Stimulated activated CD4-positive, alpha-beta T cell treated with anti-CD3 and anti-CD28 coated beads, Interleukin-1b, Interleukin-23, amount 100 ng/mL, for 48 hours (primary cell): ENCODE measurements around the gene CXXC4.

Experiments
- DNase-seq: peaks from one replicate; pipeline ENCODE4 v3.0.0-alpha.2; 2020

Gene CXXC4

DNA sequence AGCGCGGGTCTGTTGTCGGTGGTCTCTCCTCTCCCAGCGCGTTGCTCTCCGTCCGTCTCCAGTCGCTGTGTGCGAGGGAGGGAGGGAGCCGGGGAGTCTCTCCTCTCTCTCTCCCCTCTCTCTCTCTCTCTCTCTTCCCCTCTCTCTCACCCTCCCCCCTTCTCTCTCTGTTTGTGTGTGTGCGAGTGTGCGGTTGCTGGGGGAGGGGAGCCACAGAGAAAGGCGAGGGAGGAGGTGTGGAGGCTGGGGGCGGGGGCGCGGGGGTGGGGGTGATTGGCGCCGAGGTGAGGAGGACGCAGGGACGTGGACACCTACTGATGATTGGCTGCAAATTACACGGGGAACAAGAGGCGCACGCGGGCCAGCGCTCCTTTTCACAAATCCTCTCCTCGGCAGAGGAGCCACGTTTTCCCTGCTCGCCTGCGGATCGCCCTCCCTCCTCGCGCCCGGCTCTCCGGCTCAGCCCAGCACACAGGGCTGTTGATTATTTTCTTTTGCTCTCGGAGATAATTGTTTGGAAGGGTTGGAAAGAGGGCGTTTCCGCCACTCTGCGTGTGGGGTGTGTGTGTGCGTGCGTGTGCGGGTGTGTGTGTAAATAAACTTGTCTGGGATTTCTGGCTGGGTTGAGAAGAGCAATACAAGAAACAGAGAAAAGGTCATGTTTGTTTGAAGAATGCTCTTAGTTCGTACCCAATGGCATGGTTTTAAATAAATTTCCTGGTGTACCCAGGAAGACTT, at the start of gene CXXC4:
Gene CXXC4, minus strand, starts transcription at position 73 of the 738 bp plus-strand sequence. CDS start 3,092 bp downstream, outside the sequence.
- DNase-seq, result no peak

DNA sequence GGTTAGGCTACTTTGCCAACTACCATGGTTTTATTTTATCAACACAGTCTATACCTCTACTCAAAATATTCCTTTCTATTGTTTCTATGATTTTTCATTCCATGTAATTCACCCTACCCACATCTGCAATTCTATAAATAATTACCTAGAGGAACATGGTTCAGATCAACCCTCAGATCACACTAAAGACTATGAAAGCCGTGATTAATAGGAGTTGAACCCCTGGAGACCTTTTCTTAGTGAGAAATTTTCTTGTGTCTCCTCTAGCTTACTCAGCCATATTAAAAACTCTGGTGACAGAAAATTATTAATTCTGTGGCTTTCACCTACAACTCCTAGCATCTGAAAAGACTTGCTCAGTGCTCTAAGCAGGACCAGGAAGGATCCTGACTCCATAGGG, 38.5 kb upstream of the CXXC4 start:
- no peak for DNase-seq

DNA sequence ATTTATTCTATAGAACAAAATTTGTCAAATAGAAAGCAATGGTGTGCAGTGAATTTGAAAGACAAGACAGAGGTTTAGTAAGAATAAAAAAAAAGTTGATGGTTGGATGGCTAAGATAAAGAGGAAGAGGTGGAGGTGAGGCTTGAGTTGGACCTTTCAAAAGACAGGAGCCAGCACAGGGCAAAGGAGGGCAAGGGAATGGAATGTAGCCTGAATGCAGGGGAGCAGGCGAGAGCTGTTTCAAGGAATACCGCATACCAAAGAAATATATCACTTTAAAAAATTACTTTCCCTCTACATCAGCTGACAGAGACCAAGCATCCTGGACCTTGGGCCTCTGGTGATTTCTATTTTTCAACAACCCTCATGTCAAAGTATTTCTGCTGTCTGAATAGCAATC, 38.0 kb upstream of the CXXC4 start:
- no peak for DNase-seq

DNA sequence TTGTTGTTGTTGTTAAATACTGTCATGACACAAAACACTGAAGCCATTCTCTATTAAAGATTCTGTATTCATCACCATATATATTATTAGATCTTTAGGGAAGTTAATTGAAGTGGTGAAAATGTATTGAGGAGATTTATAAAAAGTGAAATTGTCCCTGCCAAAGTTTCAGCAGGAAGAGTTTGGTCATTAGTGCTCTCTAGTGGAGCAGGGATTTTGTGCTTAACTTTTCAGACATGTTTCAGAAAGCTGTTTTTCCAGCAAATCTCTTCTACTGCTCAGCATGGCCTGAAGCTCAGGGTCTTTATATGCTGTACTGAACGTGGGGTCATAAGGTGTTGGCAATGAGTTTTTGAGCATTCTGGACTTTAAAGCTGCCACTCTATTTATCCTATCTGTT, 36.7 kb upstream of the CXXC4 start:
- DNase-seq, result no peak

DNA sequence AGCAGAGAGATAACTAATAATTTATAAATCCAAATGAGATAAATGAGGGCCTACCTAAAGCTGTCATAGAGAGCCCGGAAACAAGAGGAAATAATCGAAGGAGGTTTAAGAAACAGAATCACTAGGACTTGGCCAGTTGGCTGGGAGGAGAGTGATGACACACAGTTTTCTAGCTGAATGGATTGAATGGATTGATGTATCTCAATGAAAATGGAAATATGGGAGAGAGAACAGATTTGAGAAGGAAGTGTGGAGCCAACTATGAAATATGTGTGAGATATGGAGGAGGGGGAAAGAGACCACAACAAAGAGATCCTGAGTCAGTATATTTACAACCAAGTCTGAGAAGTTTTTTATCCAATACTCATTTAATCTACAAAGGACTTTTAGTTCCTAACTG, 35.7 kb upstream of the CXXC4 start:
- DNase-seq, result no peak

DNA sequence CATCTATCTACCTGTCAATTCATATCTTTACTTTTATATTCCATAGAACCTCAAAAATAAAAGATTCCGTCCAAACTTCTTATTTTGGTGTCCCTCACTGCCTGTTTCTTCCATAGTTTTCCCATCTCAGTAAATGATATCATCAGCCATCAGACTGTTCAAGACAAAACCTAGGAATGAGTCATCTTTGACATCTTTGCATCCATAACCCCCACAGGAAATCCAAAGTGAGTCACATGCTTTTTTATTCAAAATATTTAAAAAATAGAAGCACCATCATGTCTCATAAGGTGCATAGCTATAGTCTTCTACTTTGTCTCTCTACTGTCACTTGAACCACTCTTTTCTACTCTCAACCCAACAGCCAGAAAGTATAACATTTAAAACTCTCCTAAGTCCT, 29.9 kb upstream of the CXXC4 start:
- DNase-seq, result no peak

DNA sequence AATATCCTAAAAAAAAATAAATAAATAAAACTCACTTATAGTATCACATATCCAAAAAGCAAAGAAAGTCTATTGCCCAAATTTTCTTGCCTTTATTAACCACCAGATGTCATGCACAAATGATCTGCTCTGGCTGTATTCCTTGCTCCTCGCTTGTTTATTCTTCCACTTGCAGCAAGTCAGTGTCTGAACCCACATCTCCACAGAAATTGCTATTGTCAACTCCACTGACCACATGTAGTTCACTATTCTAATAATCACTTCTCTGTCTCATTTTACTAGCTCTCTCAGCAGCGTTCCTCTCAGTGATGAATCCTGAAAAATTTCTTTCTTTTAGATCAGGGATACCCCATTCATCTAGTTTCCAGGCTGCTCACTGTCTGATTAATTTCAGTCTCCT, 29.3 kb upstream of the CXXC4 start:
- no peak for DNase-seq

DNA sequence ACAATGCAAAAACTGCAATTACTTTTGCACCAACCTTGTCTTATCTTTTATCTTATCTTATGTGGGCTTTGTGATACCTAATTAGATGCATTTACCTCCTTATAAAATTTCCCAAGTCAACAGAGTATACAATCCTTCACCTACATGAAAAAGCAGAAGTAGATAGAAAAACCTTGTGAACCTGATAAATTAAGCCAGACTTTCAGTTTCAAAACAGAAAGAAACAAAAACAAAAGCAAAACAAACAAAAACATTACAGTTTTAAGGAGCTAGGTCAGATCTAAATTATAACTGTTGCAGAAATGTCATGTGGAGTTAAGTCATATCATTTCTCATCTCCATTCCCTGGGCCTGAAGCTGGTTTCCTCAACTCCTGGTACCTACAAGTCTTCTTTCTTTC, 24.9 kb upstream of the CXXC4 start:
- no peak for DNase-seq

DNA sequence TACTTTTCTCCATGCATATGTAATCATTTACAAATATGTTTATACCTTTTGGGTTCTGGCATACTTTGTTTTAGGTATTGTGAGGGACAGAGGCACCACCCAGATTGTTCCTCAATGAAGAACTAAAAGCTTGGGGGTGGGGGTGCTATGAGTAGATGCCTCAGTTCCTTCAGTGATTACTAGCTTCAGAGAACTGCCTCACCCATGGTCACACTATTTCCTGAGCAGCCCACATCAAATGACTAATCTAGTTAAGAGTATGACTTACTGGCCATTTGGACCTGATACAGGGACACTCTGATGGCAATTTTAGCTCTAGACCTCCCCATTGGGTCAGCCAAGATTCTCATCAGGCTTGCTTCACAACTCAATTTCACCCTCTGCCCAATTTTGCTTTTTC, 22.2 kb upstream of the CXXC4 start:
- no peak for DNase-seq

DNA sequence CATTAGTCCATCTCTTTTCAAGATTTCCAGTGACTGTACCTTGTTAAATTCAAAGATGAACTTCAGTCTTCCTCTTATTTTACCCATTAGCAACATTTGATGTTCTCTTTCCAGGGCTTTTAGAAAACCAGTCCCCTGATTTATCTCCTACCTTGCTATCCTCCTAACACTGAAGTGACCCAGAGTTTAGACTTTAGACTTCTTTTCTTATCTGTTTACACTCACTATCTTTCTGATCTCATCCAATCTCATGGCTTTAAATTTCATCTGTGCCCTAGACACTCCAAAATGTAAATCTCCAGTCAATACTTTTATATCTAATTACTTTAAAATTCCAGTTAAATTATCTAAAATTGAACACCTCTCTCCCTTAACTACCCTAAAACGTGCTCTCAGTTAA, 13.5 kb upstream of the CXXC4 start:
- no peak for DNase-seq

DNA sequence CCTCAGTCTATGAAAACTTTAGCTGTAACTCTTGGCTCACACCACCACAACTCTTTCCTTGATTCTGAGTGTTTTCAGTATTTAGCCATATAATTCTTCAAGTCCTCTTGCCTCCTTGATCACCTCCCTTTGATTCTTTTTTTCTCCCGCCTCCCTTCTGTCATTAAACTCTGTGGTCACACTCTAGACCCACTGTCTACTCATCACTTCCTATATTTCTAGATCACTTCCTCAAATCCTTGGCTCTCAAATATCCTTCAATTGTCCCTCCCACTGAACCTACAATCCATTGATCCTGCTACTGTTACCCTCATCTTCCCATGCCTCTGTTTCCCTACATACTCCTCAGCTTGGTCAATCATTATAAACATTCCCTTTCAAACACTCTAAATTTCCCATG, 12.4 kb upstream of the CXXC4 start:
- DNase-seq, result no peak

DNA sequence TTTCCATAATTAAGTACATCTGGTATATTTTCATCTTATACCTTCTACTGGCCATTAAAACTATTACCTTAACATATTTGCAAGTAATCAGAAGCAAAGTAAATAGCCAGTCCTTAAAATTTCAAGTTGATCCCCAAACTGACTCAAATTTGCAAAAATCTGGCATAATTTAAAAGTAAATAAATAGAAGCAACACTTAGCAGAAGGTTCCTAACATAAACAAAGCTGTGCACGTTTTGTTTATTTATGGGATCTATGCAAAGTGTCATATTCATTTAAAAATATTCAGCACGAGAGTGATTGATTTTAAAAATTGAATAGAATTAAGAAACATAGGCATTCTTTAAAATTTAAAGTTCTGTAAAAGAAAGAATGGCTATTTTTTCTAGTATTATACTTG, 9.8 kb upstream of the CXXC4 start:
- no peak for DNase-seq

DNA sequence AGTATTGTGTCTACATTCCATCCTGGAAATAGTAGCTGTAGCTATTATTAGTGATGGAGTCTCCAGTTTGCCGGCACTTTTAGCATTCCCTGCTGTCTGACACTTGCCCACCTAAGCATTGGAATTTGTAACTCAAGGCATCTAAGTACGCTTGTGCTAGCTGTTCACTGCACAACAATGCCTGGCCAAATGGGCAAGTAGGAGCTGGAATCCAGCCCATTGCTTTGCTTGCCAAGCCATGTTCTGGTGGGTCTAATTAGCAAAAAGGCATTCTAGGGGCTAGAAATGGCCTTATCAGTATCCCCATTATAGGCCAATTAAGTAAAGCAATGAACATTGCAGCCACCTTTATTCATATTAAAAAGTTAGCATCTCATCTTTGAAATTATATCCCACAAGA, 7.8 kb upstream of the CXXC4 start:
- no peak for DNase-seq

DNA sequence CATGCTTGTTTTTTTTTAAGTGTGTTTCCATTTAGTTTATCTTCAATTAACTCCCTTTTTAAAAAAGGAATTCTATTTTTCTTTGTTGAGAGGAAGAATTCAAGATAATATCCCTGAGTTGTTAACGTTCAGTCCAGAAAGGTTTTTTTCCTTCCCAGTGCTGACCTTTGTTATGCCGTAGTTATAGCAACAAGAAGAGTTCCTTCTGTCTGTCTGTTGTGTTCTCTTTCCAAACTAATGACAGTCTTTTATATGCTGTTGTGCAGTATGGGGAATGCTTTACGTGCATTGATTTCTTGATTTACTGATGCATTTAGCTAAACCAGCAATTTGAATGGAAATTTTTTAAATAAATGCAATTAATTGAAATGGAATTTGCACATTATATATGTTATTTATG, 6.6 kb upstream of the CXXC4 start:
- DNase-seq, result no peak

DNA sequence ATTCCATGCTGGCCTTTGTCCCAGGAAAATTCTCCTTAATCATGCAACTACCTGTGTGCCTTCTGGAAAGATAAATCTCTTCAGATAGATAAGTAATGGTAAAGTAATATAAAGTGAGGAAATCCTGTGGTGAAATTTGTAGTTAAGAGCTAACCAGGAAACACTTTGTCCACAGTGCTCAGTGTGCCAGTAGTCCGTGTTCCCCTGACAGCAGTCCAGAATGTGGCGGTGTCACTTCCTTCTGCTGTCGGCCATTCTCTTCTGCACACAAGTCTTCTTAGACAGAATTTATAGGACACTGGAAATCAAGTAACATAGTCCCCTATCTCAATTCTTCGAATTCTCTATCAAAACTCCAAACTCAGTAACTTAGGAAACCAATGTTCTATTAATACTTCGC, 5.7 kb upstream of the CXXC4 start:
- no peak for DNase-seq

DNA sequence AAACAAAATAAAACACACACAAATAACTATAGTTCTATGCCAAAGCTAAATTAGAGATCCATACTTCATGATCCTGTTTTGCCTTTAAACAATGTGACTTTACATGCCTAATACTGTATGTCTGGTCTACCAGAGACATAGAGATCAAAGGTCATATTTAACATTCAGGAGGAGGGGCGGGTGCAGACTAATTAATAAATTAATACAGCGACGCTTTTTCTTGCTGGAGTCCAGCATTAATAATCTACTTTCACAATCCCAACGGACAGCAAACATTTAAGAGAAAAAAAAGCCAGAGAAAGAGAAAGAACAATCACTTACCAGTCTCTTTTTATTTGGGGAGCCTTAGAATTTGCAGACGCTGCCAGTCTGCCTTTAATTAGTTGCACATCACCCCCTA, 509 bp downstream of the CXXC4 start:
- DNase-seq, result no peak

DNA sequence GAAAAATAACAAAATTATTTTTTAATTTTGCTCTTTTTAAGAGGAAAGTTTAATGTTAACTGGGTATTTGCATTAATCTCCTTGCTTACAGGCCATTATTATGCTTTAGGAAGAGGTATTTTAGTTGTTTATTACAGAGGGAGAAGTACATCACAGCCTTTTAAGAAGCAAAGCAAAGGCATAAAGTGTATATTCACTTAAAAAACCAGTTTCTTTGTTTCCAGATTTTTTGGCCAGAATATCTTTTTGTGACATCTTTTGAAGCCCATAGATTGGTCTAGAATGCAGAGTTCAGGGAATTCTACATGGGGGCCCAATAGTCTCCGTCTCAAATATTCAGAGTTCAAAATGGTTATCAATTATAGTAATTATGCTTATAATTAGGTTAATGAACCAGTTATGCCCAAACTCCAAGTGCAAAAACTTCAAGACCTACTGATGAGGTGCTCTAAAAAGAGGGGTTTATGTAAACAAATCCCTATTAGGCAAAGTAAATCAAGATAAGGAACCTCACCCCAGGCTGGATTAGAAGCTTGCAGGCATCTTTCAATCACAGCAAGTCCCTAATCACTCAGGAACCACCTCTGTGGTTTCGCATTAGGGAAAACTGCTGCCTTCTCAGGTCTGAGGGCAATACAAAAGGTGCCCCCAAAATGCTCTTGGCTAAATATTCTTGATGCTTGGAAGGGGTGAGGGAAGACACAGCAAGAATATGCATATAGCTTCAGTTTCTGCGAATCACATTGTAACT, 1.4 kb downstream of the CXXC4 start:
- no peak for DNase-seq

DNA sequence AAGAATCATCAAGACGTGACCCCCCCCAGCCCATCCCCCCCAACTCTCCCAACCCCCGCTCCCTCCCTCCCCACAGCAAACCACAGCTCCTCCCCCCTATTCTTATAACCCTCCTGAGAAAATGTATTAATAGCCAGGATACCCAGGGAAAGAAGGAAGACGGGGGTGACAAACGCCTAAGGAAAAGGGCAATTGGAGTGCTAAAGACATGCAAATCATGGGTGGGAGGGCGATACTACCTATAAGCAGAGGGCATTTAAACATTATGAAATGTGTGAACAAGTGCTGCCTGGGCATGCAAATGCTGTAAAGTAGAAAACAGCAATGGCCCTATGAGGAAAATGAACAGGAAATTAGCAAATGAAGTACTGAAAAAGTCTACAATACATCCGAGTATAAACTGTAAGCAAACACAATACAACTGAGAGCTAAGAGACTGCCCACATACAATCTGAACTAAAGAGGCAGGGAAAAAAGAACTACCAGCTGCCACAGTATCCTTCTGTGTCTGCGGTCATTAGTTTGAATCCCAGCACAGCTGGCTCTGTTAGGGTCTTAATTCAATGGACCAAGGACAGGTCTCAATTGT, 2.4 kb downstream of the CXXC4 start:
- DNase-seq, result no peak

DNA sequence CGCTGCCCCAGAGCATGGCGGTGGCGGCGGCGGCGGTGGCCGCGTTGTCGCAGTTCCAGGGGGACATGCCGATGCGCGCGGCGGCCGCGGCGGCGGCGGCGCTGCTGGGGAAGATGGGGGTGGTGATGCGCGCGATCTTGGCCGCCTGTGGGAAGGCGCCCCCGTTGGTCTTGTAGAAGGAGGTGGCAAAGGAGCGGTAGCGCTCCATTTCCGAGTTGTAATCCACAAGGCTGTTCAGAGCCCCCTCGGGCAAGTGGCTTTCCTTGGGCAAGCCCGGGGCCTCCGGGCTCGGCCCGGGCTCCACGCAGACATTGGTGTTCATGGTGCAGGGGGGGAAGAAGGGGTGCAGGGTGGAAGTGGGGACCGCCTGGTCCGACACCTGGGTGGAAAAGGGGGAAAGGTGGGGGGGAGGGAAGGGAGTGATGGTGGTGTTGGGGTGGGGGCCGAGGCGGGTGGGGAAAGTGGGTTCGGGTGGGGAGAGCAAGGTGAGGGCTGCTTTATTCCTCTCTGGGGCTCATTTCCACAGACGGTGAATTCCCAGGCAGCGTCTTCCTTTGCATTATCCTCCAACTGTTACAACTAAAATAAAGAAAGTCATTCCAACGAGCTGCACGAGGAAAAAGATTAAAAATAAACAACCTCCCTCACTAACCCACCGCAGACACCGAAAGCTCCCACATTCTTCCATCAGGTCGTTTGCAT, 3.1 kb downstream of the CXXC4 start:
- DNase-seq, result peak; percentile 8

DNA sequence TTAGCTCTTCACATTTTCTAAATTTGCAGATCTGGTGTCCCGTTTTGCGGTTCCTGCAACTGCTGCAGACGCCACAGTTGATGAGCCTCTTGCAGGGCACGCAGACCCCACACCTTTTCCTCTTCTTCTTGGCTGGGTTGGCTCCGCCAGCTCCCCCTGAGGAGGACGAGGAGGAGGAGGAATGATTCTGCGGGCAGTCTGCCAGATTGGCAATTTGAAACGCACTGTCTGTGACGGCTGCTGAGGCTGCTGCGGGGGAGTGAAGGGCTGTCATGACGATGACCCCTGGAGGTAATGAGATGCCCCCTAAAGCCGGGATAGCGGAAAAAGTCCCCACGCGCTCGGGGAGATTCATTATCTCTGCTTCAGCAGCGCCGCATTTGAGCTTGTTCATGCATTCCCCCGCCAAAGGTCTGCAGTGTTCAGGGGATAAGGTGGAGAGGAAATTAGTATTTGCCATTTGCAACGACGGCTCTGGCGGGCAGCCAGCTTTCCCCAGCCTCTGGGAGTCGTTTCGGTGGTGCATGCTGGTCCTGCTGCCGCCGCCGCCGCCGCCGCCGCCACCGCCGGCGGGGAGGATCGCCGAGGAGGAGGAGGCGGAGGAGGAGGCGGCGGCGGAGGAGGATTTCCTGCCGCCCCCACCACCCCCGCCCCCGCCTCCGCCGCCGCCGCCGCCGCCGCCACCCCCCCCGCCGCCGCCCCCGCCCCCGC, 3.8 kb downstream of the CXXC4 start:
- peak; percentile 8 for DNase-seq

DNA sequence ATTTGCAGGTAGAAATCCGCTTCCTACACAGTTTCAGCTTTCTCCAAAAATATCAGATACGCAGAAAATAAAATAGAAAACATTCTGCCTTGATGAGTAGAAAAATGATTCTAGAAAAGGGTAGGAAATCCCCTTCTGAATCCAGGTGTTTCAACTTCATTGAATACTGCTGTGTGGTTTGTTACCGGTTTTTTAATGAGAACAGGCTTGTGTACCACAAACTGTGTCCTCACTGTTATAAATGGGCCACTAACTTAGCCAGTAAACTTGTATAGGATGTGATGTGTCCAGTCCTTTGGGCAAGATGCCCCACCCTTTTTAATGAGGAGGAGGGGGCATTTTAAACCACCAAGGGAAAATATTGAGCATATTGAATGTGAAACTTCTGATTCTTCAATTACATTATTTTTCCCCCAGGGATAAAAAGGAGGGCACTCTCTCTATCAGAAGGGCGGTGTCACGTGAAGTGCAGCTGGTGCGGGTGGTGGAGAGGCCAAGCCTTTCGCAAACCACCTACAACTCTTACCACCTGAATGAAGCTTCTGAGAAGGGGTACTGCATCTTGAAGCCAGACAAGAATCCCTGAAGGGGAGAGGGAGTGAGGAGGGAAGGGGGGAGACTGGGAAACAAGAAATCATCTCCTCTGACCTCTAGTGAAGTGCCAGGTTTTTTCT, 4.5 kb downstream of the CXXC4 start:
- no peak for DNase-seq

DNA sequence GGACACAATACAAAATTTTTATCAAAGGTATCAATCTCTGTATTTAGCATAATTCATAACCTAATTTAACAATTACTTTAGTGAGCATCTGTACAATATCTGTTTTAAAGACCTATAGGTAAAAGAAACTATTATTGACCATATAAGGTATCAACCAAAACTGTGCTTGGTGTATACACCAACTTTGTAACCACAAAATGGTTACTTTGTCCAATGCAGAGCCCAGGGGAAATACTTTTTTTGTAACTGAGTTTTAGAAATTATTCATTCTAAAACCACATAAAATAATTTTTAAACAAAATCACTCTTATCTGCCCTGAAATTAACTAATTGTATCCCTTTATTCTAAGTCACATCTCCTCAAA, 5.0 kb downstream of the CXXC4 start:
- no peak for DNase-seq

DNA sequence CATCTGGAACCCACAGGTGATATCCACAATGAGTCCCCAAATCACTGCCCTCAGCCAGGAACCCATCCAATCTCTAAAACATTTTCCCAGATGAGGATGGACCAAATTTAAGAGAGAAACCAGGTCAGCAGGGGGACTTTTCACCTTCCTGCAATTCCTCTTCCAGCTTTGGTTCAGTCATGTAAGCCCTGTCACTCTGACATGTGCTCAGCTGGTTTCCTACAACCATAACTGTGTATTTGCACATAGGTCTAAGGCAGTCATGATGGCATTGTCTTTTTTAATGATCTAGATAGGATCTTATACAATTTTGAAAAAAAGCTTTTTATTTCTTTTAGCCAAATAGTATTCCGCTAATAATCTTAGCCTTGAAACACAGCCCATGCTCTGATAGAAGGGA, 6.5 kb downstream of the CXXC4 start:
- DNase-seq, result no peak
